ENCODE results near the gene CAPRIN1. TPM values are rescaled to one million over a fixed set of nuclear protein-coding genes. Genes with fewer than 3 reads are reported as not detected.

Gene CAPRIN1
- total and polyA plus RNA-seq, 10 of the 15 experiments (the other 5 are each of a cell fraction or from before 2014, with no cell fraction given) = 50.4 to 228 (median 191) TPM

DNA sequence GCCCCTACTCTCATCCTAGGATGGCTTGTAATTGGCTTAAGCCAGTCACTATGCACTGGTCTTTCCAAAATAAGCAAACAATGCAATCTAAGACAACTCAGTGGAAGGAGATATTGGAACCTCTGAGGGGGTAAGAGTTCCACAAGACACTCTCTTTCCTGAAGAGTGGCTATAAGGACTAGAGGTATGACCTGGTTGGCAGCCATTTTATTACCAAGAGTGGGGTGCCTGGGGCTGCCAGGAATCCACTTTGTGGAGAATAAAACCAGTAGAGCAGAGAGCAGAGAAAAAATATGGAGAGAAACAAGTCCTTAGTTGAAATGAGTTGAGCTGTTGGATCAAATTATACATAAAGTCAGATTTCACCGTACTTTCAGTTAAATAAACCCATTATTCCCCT, 38.8 kb upstream of the CAPRIN1 start (continued):
- TF ChIP-seq EZH2 (IDR thresholded peaks at IDR 0.05; ENCODE audit: borderline replicate concordance, control insufficient read depth, low read depth, low read length) (no peak), RFX5 (IDR thresholded peaks at IDR 0.05; ENCODE audit: low read depth, low read length) (no peak), ZZZ3 (IDR thresholded peaks at IDR 0.05; ENCODE audit: control insufficient read depth, insufficient read length, low read depth) (no peak), CHD1 (IDR thresholded peaks at IDR 0.05; ENCODE audit: low read depth, low read length) (no peak), MYB (IDR thresholded peaks at IDR 0.05; ENCODE audit: borderline replicate concordance, low read depth, low read length) (no peak)
- TF ChIP-seq, protein P1, sequence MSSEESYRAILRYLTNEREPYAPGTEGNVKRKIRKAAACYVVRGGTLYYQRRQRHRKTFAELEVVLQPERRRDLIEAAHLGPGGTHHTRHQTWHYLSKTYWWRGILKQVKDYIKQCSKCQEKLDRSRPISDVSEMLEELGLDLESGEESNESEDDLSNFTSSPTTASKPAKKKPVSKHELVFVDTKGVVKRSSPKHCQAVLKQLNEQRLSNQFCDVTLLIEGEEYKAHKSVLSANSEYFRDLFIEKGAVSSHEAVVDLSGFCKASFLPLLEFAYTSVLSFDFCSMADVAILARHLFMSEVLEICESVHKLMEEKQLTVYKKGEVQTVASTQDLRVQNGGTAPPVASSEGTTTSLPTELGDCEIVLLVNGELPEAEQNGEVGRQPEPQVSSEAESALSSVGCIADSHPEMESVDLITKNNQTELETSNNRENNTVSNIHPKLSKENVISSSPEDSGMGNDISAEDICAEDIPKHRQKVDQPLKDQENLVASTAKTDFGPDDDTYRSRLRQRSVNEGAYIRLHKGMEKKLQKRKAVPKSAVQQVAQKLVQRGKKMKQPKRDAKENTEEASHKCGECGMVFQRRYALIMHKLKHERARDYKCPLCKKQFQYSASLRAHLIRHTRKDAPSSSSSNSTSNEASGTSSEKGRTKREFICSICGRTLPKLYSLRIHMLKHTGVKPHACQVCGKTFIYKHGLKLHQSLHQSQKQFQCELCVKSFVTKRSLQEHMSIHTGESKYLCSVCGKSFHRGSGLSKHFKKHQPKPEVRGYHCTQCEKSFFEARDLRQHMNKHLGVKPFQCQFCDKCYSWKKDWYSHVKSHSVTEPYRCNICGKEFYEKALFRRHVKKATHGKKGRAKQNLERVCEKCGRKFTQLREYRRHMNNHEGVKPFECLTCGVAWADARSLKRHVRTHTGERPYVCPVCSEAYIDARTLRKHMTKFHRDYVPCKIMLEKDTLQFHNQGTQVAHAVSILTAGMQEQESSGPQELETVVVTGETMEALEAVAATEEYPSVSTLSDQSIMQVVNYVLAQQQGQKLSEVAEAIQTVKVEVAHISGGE (CRISPR knock-in tag; IDR thresholded peaks at IDR 0.05) = no peak

DNA sequence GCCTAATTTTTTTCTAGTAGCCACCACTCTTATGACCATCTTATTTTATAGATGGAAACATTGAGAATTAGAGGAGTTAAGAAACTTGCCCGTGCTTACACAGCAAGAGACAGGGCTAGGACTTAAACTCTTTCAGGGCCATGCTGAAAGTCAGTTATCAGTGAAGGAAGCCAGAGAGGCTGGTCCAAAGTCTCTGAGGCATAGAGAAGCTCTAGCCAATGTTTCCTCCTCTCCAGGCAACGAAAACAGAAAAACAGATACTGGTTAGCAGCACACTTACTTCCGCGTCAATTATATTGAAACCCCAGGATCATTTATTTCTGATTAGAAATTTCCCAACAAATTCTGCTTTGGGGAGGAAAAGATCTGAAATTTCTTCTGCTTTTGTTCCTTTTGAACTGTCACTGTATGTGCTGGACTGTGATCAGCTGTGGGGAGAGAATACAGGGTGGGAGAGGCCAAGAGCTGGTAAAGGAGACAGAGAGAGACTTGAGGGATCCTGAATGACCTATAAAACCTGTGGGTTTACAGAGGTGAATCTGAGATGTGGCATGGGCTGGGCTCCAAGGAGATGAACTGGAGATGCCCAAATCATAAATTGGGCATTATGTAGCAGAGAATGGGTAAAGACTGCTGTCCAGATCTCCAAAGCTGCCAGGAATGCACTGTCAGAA, 37.5 kb upstream of the CAPRIN1 start:
- FAIRE-seq (no peak), ATAC-seq (no peak), DNase-seq (ENCODE audit: low read depth, low spot score) (no peak)
- no peaks in the 10 kb centered on the region for H3K9me3 ChIP-seq (replicated peaks; ENCODE audit: control insufficient read depth, insufficient read depth, low read length)
- WGBS (ENCODE audit: insufficient coverage, insufficient replicate concordance, low lambda C conversion rate, missing lambda C conversion rate) = 81% methylated on average over 4 of the region's 4 CpGs
- H3K4me3 ChIP-seq = no peak overlapping the region
- H3K9ac ChIP-seq (ENCODE audit: control insufficient read depth, insufficient read depth, low read length) = no peak overlapping the region
- no peaks in the 10 kb centered on the region; a peak in 1 of 4 replicates for H3K27me3 ChIP-seq (replicated peaks in 1 of 2; ENCODE audit: control insufficient read depth in 2 of 2, insufficient read depth in 2 of 2, low read length in 1 of 2)
- H3K4me2 ChIP-seq (ENCODE audit: control insufficient read depth, insufficient read depth) = no peak overlapping the region
- H3K79me2 ChIP-seq (ENCODE audit: control insufficient read depth, insufficient read depth, low read length) = no peaks in the 10 kb centered on the region
- POLR2A ChIA-PET = no interaction called here
- CTCF ChIA-PET = interaction anchor here (0.5 kb wide), 1 partner anchor 1629 kb away, joined by 3 read pairs; no protein-coding TSS in a partner anchor
- SMC1A ChIA-PET (ENCODE audit: uncharacterized antibody, unreplicated experiment) = interaction anchor here (0.7 kb wide), 2 partner anchors 45 to 530 kb away, joined by 3 read pairs; no protein-coding TSS in a partner anchor
- no peak overlapping the region for H2AFZ ChIP-seq (ENCODE audit: control insufficient read depth, low read depth, low read length)
- no TSS peak for BruUV-seq (replicated peaks)
- H3K27ac ChIP-seq (ENCODE audit: control insufficient read depth, insufficient read depth) = no peak overlapping the region
- RAD21 ChIA-PET (ENCODE audit: unreplicated experiment) = no interaction called here
- intact Hi-C loops (cut with micrococcal nuclease; ENCODE audit: unreplicated experiment) (no loop called here), in situ Hi-C loops (cut with MboI) (no loop called here)
- no peaks in the 10 kb centered on the region for H3K36me3 ChIP-seq (ENCODE audit: control insufficient read depth in 2 of 2, insufficient read depth in 2 of 2, low read length in 1 of 2)
- no peaks in the 10 kb centered on the region for H3K4me1 ChIP-seq (ENCODE audit: control insufficient read depth, insufficient read depth, low read length)
- no peaks in the 10 kb centered on the region for H4K20me1 ChIP-seq (ENCODE audit: control insufficient read depth, insufficient read depth)
- TF ChIP-seq ZBTB40 (IDR thresholded peaks at IDR 0.05; ENCODE audit: borderline replicate concordance) (no peak), MYC (IDR thresholded peaks at IDR 0.05; ENCODE audit: insufficient read depth, insufficient read length, insufficient replicate concordance, low read length, severe bottlenecking) (no peak), TCF12 (IDR thresholded peaks at IDR 0.05; ENCODE audit: low read depth, low read length) (no peak), ZNF207 (IDR thresholded peaks at IDR 0.05; ENCODE audit: borderline replicate concordance) (no peak), GABPA (IDR thresholded peaks at IDR 0.05; ENCODE audit: low read depth) (no peak), MLLT1 (IDR thresholded peaks at IDR 0.05) (no peak), TAF1 (IDR thresholded peaks at IDR 0.05; ENCODE audit: borderline replicate concordance, low read depth, low read length) (no peak)

Data from GM12878 (cell line).